GM19438 (cell line): ENCODE results near the gene ADPRHL1.
"Not testable (repeated sequence)": the region's sequence is repeated elsewhere in the genome, so short reads cannot be mapped to it uniquely, and the experiment has no call there.

Experiments used
- ATAC-seq: cut with Tn5 transposase; IDR thresholded peaks from one replicate; pipeline ENCODE4 v1.9.1; 2021; ENCODE audit warnings: low read depth; ENCODE audit not compliant: unreplicated experiment

ADPRHL1 gene

DNA sequence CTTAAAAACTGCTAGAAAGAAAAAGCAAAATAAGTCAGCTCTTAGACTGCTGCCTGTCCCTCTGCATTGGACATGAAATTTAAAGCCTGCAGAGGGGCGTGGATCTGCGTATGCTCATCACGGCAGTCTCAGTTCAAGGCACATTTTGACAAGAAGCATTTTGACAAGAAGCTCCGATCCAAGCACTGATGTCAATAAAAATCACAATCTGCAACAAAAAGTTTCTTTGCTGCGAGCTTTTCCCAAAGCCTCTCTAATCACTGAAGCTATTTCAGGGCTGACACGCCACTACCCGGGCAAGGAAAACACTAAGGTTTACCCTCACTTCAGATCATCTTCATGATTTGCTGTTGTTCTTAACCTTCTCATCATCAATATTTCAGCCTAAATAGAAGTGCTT, 29.8 kb upstream of the ADPRHL1 start:
- ATAC-seq: no peak

DNA sequence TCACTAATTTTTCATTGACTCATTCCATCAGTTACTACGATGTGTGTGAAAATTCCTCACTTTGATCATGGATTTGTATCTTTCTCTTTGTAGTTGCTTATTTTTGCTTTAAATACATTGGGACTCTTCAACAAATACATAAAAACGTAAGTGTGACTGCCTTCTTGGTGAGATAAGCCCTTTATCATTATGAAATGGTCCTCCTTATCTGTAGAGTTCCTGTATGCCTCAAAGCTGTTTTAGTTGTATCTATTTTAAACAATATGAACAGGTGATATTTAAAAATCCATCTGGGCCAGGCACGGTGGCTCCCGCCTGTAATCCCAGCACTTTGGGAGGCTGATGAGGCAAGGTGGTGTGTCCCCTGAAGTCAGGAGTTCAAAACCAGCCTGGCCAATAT, 25.9 kb upstream of the ADPRHL1 start:
- ATAC-seq: no peak

DNA sequence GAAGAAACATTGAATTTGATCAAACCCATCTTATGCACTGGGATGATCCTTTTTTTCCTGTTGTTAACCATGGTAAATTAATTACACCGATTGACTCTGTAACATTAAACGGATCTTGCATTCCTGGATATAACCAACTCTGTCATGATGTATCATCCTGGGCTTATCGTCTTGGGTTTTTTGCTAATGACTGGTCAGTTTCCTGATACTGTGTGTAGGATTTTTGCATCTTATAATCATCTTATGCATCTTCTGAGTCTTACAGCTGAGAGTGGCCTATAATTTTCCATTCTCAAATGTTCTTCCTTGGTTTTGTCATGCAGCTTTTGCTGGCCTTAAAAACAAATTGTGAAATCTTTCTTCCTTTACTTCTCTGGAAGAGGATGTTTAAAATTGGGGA, 24.4 kb upstream of the ADPRHL1 start:
- no peak for ATAC-seq

DNA sequence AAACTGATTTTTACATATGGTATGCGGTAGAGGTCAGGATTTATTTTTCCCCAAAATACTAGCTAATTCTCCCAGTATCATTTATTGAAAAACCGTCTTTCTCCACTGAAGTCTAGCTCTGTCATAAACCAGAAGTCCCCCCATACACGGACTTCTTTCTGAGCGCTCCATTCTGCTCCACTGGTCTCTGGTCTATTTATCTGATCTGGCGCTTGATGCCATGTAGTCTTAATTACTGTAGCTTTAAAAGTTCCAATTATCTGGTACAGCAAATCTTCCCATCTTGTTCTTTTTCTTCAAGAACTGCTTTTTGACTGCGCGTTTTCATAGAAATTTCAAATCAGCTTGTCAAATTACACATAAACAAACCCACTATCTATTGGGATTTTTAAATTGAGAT, 23.5 kb upstream of the ADPRHL1 start:
- no peak for ATAC-seq

DNA sequence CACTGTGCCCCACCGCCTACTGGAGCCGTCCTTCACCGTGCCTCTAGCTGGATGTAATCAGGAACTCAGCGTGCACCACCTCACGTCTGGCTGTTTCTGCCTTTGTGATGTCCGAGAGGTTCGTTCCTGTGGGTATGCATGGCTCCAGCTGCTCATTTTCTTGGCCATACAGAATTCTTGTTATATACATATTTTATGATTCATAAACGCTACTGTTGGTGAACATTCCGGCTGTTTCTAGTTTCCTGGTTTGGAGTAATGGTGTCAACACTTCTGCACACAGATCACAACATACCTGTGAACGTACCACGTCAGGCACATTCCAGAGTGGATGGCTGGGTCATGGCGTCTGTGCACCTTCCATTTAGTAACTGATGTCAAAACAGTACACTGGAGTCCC, 22.6 kb upstream of the ADPRHL1 start:
- no peak for ATAC-seq

DNA sequence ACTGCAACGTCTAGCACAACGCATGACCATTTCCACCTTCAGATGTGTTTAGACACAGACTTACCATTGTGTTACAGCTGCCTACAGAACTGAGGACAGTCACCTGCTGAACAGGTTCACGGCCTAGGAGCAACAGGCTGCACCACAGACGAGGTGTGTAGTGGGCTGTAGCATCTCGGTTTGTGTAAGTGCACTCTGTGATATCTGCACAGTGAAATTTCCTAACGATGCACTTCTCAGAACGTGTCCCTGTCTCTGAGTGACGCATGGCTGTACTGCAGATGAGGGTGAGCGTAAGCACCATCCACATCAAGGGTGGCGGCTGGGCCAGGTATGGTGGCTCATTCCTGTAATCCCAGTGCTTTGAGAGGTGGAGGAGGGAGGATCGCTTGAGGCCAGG, 22.0 kb upstream of the ADPRHL1 start:
- ATAC-seq: no peak

DNA sequence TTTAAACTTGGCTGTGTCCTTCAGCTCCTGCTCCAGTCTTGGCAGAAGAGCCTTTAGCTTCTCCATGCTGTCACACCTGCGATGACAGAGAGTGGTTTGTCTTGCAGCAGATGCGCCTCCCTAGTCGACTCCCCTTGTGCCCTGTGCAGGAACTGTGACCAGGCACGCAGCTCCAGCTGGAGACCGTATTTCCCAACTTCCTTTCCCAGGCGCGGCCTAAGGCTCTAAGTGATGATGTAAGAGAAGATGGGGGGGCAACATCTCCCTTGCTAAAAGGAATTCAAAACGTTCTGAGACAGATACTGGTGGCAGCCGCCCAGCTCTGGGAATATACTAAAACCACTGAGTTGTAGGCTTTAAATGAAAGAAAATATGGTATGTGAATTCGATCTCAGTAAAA, 20.9 kb upstream of the ADPRHL1 start:
- no peak for ATAC-seq

DNA sequence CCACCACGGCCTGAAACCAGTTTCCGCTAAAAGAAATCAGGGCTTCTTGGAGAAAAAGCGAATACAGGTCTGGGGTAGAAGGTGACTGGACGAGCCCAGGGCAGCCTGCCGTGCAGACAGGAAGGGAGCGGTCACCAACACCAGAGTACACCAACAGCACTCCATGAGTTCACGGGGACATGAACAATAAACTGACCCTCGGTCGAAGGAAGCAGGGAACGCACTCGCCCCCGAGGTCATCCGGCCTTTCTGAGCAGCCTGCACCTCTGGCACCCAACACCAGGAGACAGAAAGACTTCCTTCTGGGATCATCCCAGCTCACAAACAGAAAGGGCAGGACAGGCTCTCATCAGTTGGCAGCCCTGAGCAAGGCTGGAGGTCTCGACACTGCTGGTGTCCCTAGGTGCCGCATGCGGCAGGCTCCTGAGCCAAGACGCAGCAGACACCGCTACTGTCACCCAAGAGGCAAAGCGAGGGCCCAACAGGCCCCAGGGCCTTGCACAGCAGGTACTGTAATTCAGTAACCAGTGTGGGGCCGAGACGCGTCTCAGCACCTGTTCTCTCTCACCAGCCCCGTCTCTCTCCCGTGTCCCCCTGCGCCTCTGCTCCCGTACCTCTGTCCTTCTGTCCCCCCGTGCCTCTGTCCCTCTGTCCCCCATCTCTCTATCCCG, 19.2 kb upstream of the ADPRHL1 start:
- ATAC-seq: no peak

DNA sequence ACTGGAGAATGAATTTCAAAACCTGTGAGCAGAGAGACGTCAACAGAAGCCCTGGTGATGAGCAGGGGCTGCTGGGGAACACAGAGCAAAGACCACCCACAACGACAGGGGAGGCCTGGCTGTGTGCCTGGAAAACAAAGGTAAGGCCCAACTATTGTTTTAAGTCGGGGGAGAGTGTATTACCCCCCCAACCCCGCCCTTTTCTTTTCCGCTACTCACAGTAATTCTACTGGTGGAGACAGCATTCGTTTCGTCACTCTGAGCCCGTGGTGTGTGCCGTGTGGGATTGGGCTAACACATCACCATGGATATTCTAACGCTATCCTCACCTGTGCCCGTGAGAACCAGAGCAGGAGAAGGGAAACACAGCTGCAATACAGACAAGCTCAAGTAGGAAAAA, 18.6 kb upstream of the ADPRHL1 start:
- no peak for ATAC-seq

DNA sequence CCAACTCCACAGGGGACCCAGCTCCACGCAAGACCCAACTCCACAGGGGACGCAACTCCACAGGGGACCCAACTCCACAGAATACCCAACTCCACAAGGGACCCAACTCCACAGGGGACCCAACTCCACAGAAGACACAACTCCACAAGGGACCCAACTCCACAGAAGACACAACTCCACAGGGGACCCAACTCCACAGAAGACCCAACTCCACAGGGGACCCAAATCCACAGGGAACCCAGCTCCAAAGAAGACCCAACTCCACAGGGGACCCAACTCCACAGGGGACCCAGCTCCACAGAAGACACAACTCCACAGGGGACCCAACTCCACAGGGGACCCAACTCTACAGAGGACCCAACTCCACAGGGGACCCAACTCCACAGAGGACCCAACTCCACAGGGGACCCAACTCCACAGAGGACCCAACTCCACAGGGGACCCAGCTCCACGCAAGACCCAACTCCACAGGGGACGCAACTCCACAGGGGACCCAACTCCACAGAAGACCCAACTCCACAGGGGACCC, 17.4 kb upstream of the ADPRHL1 start:
- ATAC-seq: not testable (repeated sequence)

DNA sequence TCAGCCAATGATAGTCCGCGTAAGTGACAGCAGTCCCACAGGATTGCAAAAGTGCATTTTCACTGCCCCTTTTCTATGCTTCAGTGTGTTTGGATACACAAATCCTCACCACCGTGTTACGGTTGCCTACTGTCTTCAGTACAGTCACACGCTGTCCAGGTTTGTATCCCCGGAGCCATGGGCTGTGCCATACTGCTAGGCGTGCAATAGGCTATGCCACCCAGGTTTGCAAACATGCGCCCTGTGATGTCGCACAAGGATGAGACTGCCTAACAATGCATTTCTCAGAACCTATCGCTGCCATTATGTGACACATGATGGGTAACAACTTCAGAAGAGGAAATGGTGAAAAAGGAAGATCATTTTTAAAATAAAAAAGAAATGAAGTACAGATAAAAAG, 16.8 kb upstream of the ADPRHL1 start:
- ATAC-seq: no peak

DNA sequence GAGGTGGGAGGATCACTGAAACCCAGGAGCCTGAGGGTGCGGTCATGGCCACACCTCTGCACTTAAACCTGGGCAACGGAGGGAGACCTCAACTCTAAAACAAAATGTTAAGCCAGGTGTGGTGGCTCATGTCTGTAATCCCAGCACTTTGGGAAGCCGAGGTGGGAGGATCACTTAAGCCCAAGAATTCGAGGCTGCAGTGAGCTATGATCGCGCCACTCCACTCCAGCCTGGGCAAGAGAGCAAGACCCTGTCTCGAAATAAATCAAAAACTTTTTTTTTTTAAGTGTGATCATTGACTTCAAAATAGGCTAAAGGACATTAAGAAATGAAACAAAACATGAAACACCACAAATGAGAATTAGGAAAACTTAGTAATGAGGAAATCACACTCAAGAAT, 16.3 kb upstream of the ADPRHL1 start:
- ATAC-seq: no peak

DNA sequence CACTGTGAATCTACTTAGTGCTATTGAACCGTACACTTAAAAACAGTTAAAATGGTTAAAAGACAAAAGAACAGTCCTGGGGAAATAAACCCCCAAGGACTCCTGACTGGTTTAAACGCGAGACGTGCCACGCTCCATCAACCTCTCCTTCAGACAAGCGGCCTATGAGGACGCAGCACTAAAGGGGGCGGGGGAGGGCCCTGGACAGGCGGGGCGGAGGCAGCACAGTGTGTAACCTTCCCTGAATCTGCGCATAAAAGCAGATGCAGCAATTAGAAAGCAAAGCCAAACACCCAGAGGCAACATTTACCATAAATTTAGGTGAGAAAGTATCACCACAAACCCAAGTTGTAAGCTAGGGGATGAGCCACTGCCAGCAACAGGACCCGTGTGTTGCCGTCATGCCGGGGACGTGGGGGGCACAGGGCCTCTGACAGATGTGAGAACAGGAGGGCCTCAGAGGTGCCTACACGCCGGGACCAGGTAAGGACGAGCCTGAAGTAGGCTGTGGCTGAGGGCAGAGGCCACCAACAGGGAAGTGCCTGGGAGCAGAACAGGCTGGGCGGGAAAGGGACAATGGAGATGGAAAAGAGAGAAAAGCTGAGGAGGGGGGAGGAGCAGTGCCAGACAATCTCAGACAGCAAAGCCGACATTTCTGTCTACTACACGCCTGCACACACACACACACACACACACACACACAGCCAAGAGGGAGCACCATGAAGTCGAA, 15.3 kb upstream of the ADPRHL1 start:
- ATAC-seq: no peak

DNA sequence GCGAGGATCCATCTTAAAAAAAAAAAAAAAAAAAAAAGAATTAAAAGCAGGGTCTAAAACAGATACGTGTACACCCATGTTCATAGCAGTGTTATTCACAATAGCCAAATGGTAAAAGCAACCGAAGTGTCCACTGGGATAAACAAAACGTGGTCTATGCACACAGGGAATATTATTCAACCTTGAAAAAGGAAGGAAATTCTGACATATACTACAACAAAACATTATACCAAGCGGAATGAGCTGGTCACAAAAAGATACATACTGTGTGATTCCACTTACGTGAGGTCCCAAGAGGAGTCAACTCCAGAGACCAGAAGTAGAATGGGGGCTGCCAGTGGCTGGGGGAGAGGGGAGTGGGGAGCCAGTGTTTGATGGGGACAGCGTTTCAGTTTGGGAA, 14.7 kb upstream of the ADPRHL1 start:
- no peak for ATAC-seq

DNA sequence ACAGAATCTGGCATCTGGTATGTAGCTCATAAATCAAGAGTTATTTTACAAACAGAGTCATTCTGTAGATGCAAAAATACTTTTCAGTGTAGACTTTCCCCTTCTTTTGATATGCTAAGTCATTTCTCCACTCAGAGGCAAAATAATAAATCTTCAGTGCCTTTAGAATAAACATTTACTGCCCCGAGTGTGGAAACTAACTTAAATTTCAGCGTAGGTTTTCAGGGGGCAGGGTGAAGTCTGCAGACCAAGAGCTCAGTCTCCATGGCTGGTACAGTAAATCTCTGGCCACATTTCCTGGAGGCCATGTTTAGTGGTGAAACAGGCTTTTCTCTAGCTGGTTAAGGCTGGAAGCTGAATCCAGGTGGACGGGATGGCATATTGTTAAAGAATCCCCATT, 13.1 kb upstream of the ADPRHL1 start:
- no peak for ATAC-seq

DNA sequence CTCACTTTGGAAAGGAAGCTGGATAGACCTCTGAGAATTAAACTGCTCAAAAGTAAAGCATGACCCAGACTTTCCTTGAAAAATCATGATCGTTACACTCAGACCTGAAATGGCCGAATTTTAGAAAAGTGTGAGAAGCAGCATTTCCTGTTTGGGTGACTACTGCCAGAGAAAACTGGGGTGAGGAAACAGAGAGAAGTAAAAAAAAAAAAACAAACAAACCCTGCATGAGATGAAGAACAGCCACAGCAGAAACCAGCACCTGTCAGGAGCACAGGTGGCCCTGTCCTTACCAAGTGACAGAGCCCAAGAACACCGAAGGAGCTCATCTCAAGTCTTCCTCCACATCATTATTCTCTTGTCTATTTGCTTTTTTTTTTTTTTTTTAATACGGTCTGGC, 12.0 kb upstream of the ADPRHL1 start:
- no peak for ATAC-seq

DNA sequence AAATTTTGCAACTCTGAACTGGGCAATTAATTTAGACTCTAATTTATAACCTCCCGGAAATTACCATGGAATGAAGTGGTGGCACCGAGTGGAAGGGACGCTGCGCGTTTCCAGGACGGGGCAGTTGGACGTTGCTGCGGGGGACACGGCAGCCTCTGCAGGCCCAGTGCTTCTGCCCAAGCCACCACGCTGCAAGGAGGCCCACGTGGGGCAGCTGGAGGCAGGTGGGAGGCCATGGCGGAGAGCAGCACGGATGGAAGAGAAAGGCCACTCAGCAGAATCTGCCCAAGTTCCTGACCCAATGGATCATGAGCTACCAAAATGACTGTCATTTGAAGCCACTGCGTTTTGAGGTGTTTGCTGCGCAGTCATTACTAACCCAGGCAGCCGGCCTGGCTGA, 11.2 kb upstream of the ADPRHL1 start:
- ATAC-seq: no peak

DNA sequence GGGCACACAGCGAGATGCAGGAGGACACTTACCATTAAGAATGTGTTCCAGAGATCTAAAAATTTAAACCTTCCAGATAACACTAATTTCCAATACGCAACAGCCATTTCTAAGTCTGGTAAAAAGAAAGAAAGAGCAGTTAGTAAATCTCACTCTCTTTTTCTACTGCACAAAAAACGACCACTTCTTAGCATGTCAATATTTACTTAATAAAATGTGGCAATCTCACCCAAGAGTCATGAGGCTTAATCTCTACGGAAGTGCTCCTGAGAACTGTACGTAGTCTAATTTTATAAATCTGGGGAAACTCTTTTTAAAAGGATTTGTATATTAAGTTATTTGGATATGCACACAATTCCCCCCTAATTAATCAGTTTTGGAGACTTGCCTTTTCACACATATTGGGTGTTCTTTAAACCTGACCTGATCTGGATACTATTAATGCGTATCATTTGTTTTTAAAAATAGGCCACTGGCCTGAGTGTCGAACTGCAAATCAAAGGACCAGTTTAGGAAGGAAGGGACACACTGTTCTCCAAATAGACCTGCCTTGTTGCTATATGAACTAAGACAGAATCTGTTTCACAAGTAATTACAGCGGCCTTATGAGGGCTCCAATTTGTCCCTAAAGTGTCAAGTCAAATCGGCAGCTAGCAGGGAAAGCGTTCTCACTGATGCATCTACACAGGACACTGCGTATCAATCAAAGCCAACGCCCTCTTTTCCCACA, 7.9 kb upstream of the ADPRHL1 start:
- no peak for ATAC-seq

DNA sequence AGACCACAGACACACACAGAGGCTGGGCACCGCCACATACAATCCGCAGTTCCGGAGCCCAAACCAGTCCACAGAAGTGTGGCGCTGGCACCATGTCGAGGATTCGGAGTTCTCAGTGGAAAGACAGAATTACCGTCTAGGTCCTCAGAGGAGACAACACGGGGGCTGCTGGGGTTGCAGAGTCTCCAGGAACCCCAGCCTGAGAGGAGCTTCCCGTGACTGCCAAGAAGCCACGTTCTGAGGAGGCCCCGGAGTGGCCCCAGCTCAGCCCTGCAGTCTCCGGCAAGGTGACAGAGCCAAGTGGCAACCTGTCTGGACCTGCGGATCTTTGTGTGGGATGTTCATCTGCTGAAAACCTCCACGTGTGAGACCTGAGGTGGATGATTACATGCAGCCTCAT, 7.3 kb upstream of the ADPRHL1 start:
- no peak for ATAC-seq

DNA sequence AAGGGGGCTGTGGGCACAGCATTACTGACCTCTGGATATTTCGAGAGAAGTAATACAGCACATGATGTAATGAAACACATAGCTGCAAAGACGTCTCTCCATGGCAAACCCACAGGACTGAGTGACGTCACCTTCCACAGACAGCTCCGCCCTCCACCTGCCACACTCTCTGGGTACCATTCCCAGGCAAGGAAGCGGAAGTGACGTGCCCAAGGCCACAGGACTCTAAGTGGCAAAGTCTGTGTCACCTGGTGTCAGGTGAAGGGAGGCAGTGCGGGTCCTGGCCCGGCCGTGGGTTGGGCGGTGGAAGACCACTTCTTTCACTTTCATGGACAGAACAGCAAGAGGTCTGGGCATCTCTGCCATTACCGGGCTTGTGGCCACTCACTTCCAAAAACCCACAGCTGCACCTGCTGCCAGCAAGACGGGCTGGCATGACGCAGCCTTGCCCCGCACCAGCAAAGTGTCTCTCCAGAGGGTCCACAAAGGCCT, 6.8 kb upstream of the ADPRHL1 start:
- ATAC-seq: no peak

DNA sequence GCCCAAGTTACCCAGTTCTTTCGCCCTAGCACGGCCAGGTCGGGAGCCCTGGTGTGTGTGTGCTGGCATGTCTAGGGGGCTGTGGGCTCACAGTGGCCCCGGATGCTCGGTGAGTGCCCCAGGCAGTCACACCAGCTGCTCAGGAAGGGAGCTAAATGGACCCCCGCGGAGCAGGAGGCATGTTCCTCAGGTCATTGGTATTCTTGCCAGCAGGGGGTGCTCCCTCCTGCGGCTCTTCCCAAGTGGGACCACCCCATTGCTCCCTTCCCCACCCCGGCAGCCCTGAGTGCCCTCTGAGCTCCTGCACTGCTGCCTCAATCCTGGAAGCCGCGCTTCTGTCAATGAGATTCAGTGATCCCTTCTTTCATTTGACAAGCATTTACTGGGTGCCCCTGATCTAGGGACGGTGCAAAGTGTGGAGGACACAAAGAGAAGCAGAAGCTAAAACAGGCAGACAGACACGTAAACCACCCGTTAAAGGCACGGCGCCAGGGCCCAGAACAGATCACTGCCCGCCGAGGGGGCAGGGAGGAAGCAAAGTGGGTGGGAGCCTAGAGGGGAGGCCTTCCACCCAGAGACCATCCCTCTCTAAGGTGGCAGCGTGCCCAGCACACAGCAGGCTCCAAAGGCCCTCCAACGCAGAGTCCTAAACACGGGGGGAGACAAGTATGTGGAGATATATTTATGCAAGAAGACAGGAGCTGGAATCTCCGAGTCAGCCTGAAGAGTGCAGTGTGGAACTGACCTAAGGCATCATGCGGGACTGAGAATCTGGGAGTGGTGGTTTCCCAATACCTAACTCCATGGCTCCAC, 5.2 kb upstream of the ADPRHL1 start:
- ATAC-seq: no peak
